Activated effector memory CD4-positive, alpha-beta T cell treated with Interleukin-2 at 50 U/mL for 16 hours (primary cell): Measurements from ENCODE around the gene BMP5.

Source experiments
- DNase-seq: peaks from one replicate; pipeline ENCODE4 v3.0.0-alpha.2; 2020

The BMP5 gene

DNA sequence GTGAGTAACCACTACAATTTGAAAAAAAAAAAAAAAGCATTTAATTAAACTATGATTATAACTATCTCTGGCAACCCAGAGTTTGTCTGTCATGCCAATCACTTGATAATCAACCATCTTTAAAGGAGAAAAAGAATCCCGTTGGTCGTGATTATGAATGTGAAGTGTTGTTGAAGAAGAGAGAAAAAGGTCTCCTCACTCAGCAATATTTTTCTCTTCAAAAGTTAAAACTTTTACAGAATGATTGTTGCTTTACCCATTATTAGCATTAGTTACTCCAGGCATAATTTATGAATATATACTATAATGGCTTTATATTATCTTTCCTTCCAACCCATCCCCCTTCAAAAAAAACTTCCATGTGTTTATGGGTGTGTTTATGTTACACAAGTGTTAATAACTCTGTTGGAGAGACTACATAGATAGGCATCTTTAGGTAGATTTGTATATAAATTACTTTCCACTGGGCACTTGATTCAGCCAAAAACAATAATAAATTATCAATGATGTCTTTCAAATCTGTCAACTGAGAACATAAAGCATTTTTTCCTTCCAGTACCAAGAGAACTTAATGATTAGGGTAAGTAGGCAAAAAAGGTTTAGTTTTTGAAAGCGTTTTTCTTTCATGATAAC, 5.1 kb downstream of the BMP5 start:
- DNase-seq, result no peak

- no peak for DNase-seq
Measured at GRCh38 chr6:55869674-55870073, 5.7 kb downstream of the BMP5 start.

GRCh38 chr6:55868771-55869479, 6.5 kb downstream of the BMP5 start:
- DNase-seq, result no peak

DNA sequence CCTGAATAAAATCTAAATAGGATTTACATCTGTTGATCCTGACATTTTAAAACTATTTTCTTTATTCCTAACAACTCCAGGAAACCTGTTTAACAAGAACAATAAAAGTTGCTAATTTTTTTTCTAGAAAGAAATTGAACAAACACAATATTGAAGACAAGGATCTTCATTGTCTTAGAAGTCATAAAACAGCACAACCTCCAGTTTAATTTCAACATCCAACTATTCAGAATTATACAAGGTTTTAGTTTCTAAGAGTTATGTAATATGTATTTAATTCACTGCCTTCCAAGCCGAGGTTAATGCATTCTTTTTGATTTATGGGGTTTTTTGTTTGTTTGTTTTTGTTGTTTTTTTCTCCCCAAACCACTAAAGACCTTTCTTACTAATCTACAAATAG, 7.2 kb downstream of the BMP5 start:
- DNase-seq, result no peak

DNA sequence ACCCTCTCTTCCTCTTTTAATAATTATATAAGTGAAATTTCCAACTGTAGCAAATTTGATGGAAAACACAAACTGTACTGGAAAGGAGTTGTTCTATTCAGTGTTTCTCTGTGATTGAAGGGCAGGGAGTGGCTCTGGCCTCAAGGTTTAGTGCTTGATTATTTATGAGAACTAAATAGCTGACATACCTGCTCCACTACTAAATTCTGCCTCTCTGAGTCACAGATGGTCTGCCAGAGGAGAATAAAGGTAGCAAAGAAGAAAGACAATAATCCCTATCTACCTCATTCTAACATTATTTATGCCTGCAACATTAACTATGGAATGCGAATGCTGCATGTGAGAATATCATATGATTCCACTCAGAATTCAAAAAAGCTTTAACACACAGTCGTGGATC, 9.3 kb downstream of the BMP5 start:
- DNase-seq, result no peak

DNA sequence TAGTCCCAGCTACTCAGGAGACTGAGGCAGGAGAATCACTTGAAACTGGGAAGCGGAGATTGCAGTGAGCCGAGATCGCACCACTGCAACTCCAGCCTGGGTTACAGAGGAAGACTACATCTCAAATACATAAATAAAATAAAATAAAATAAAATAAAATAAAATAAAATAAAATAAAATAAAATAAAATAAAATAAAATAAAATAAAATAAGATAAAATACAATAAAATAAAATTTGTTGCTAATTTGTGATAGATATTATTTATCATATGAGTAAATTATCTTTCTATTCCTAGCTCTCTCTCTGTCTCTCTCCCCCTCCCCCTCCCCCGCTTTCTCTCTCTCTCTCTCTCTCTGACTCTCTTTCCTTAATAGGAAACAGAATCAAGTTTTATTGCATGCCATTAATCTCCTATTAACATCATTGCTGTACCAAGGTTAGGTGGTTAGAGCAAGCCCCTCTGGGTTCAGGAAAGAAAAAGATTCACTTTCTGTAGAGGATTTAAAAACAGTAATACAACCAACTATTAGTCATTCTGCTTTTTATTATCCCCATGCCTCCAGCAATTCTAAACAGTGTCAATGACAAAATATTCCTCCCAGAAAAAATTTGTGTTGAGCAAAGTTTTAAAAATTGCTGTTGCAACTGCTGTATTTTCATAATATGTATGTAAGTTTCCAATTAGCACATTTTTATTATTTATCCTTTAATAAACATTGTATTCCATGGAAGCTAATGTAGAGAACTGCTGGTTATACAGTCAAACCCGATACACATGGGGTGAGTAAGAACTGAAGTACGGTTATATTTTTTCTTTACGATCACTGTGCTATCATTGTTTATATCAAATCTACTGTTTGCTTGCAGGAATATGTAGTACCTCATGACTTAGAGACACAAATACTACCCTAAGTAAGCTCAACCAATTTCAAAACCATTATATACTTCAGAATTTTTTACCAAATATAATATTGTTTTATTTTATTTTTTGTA, 22.1 kb downstream of the BMP5 start:
- no peak for DNase-seq

GRCh38 chr6:55841341-55841740, 34.0 kb downstream of the BMP5 start:
- DNase-seq, result no peak

GRCh38 chr6:55839080-55839479, 36.3 kb downstream of the BMP5 start:
- no peak for DNase-seq

DNA sequence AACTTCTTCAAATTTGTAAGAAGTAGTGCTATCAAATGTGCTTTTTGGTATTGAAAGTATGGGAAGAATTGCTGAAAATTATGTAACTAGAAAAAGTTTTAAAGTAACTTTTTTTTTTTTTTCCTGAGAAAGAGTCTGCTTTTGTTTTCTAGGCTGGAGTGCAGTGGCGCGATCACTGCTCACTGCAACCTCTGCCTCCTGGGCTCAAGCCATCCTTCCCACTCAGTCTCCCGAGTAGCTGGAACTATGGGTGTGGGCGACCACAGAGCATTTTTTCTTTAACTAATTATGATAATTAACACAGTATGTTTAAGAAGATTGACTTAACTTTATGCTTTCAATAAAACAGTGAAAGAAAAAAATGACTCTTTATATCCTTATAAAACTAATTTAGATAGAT, 38.4 kb downstream of the BMP5 start:
- no peak for DNase-seq

- no peak for DNase-seq
Measured at GRCh38 chr6:55836481-55836880, 38.9 kb downstream of the BMP5 start.

- no peak for DNase-seq
Measured at GRCh38 chr6:55835220-55835619, 40.2 kb downstream of the BMP5 start.

GRCh38 chr6:55833284-55833683, 42.1 kb downstream of the BMP5 start:
- DNase-seq, result no peak

DNA sequence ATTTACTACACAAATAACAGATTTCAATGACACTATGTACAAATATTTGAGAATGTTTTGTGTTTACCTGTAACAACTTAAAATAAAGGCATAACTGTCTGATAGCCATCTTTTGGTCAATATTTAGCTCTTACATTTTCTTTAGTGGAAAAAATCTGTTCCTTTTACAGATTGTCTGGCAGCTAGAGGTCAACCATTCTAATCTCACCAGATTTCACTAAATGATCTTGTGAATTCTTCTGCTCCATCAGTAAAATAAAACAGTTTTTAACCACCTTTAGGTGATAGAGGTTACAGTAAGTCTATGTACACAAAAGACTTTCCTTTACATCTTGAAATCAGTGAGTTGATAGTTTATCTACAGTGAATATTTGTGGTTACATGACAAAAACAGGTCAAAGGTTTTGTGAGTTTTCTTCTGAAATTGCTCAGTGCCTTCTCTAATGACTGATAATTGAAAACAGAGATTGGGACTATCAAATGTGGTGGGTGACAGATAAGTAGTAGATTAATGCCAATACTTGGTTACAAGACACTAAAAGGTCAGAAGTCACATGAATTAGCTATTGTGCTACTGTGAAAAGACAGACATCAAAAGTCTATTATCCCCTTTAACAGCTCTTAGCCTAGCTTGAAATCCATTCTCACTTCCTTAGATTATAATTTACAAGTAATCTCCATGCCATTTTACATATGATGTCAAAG, 47.4 kb downstream of the BMP5 start:
- no peak for DNase-seq

- no peak for DNase-seq
Measured at GRCh38 chr6:55826941-55827340, 48.4 kb downstream of the BMP5 start.

DNA sequence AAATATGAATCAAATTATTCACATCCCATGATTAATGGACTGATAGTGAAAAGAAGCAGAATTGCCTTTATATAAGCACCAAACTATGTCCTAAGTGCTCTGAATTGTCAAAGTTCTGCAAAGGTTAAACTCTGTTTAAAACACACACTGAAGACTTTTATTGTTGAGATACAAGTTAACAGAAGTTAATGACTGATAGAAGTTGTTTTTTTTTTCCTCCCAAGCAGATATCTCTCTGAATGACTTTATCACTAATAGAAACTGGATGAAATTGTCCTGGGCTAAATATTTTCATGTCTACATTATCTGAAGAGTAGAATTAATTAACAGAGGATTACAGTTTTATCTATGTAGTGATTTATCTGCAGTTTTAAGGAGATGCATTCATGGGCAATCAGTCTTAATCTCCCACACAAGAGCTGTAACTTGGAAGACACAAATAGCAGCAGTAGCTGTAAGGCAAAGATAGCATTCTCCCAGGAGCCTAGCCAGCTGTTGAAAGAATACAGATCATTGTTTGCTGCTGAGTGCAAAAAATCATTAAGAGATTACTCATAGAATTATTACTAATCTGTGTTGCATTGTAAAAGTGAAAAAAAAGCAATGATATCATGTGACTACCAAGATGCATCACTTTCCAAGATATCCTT, 49.9 kb downstream of the BMP5 start:
- DNase-seq, result no peak

DNA sequence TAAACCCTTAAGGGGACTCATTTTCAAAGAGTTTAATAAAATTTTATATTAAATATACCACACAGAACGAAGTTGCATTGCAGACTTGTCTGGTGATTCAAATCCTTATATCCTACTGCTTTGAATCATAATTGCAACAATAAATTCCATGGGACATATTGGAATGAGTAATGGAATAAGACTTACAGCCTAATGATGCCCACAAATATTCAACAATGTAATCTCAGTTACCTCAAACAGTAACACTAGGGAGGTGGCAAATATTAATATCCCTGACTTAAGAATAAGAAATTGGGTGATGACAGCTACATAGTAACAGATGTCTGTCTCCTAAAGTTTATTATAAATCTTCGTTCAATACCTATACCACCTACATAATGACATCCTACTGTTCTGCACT, 52.6 kb downstream of the BMP5 start:
- no peak for DNase-seq

GRCh38 chr6:55822005-55822404, 53.4 kb downstream of the BMP5 start:
- DNase-seq, result no peak

DNA sequence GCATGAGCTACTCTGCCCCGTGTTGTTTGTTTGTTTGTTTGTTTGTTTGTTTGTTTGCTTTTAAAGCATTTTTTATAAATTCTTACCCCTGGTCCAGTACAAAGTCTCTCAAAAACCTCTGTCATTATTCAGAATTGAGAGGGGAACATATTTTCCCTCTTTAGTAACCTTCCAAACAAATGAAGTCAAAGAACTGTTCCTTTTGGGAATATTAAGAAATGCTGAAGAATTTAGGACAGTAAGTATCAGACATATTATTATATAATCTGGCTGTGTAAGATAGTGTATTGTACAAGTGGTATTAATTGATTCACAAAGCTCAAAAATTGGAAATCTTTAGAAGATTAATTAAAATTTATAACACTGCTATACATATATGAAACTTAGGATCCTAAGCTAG, 54.7 kb downstream of the BMP5 start:
- no peak for DNase-seq

DNA sequence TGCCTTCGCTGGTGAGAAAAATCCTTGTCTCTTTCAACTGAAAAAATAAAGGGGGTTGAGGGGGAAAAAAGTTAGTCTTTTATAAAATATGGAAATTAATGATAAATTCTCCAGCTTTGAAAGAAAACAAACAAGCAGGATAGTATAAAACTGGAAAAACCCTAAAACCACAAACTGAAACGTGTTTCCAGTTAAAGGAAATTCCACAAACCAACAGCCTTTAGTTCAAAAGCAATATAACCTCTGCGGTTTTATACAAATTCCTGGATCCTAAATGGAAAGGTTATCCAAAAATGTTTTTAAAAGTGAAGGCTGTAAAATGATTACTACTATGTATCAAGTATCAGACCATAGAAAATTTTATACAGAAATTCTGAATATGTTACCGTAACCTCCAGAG, 55.6 kb downstream of the BMP5 start:
- no peak for DNase-seq

- no peak for DNase-seq
Measured at GRCh38 chr6:55818482-55818881, 56.9 kb downstream of the BMP5 start.

DNA sequence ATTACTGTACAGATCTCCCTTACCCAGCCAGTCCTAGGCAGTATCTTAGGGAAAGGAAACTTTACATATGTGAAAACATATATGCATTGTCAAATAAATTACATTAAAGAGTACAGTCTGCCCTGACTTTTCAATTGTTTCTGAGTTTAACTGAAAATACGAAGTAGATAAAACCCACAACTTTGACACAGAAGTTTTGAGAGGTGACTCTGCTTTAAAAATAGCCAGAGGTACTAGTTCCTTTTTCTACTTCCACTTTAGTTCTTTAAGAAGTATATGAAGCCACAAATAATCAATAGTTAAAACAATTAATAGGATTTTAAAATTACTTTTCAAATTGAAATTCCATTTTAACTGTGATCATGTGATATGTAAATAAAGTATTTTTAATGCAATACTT, 62.9 kb downstream of the BMP5 start:
- no peak for DNase-seq

DNA sequence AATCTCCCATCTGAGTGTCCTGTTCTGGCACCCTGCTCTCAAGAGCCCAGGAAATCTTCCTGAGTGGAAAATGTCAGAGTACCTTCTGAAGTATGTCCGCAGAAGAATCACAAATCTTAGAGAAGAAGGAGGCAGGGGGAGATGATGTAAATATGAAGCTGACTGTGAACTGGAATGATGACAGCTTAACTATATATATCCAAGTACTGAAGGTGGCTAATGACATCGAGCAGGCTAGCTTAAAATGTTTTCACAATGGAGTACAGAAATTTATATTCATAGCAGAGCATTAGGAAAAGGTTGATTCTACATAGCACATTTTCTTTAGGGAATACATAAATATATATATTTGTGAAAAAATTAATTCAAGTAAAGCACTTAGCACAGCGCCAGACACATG, 64.3 kb downstream of the BMP5 start:
- DNase-seq, result no peak

DNA sequence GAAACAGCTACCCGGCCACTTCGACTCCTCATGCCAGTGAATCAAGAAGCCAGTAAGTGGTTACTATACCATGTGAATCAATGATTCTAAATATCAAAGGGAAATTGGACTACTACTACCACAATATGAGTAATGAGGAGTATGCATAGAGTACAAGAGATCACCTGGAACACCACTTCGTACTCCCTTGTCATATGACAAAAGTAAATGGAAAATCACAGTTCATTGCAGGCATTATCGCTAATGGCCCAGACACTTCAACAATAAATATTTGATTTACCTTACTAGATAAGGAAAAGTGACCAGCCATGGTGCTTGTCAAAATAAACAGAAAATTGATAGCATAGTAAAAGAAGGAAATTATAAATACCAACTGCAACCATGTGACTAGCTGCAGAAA, 73.1 kb downstream of the BMP5 start:
- DNase-seq, result no peak
